Measurements from ENCODE around the gene TPM4.

The TPM4 gene

DNA sequence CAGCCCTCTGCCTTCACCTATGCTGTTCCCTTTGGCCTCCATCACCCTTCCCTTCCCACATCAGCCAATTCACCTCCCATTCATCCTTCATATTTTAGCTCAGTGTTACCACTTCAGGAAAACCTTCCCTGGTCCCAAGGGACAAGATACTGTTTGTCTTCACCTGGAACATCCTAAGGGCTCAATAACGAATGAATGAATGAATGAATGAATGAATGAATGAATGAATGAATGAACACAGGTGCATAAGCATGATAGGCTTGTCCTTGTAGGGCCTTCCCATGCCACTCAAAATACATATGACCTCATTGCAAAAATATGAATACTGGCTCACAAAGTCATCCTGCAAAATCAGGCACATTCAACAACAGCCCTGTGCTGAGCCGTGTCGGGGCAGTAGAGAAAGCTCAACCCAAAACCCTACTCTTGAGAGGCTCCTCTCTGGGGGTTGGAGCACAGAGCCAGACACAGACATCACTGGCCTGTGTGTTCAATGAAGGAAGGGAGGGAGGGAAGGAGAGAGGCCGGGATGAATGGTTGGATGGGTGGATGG, 33.7 kb upstream of the TPM4 start:
- DNase-seq: no peak

GRCh38 chr19:16043156-16043757, 33.0 kb upstream of the TPM4 start:
- no peak for DNase-seq

- no peak for DNase-seq
Observed at GRCh38 chr19:16044746-16045145, 31.5 kb upstream of the TPM4 start.

DNA sequence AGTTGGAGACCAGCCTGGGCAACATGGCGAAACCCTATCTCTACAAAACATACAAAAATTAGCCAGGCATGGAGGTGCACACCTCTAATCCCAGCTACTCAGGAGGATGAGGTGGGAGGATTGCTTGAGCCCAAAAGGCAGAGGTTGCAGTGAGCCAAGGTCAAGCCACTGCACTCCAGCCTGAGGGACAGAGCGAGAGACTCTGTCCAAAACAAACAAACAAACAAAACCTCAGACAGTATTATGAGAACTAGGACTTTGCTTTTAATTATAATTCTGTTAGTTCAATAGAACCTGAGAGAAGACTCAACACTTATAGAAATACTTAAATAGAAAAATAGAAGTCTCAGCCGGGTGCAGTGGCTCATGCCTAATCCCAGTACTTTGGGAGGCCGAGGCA, 31.1 kb upstream of the TPM4 start:
- no peak for DNase-seq

DNA sequence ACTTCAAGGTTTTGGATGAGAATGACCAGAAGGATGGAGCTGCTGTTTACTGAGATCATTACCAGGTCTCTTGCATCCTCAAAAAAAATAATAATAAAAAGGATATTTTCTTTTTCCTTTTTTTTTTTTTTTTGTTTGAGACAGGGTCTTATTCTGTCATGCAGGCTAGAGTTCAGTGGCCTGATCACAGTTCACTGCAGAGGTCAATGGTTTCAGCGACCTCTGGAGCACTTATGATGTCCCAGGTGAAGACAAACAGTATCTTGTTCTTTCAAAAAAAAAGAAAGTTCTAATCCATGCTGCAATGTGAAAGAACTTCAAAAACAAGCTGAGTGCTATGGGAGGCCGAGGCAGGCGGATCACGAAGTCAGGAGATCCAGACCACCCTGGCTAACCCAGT, 30.4 kb upstream of the TPM4 start:
- no peak for DNase-seq

- no peak for DNase-seq
Observed at GRCh38 chr19:16048583-16048982, 27.7 kb upstream of the TPM4 start.

DNA sequence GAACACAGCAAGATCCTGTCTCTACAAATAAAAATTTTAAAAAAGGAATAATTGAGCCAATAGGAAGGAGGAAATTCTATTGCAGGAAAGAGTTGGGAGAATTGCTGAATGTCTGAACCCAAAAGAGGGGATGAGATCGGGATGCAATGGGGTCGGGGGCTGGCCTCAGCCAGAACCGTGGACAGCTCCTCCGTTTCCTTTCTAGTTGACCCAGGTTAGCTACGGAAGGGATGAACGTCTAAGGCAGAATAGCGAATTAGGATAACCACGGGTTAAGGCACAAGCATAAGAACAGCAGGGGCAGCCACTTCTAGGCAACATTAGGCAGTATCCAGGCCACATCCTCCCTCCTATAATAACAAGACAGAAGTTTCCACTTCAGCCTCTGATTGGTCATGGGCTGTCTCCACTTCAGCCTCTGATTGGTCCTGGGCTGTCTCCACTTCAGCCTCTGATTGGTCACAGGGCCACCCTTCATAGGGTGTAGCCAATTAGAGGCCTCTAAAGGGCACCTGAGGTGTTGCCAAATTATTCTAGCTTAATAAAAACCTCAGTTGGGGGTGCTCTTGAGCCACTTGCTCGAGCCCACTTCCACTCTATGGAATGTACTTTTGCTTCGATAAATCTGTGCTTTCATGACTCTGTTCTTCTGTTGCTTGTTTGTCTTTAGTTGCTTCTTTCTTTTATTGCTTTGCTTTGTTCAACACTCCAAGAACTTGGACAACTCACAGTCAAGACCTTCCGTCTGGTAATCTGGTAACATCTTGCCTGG, 24.9 kb upstream of the TPM4 start:
- DNase-seq: peak; percentile 71

DNA sequence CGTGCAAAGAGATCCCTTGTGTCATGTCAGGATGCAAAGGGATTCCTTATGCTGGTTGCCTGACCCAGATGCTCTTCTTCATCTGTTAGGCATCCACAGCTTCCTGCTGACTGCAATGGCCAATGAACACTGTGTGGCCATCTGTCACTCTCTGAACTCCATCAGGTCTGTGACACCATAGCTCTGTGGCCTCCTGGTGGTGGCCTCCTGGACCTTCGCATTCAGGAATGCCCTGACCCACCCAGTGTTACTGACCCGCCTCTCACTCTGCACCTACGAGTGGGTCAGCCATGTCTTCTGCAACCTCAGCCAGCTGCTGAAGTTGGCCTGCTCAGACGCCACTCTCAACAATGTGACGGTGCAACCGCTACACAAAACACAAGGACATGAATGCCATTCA, 23.9 kb upstream of the TPM4 start:
- DNase-seq: no peak

DNA sequence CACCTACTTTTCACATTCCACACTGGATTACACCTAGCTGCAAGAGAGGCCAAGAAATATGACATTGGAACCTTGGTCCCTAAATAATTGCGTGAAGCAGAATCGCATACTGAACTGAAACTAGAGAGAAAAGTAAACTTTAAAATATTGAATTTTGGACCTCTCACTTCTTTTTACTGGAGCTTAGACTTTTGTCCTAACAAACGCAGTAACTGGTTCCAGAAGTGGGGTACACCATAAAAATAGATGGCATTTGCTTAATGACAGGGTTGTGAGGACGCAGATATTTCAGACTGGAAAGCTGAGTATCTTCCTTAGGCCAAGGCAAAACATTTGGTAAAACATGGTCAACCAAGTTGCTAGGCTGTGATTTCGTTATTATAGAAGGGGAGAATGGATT, 19.2 kb upstream of the TPM4 start:
- DNase-seq: no peak

- DNase-seq: no peak
Observed at GRCh38 chr19:16060294-16060693, 16.0 kb upstream of the TPM4 start.

- no peak for DNase-seq
Observed at GRCh38 chr19:16061943-16062342, 14.4 kb upstream of the TPM4 start.

- DNase-seq: peak; percentile 57
Observed at GRCh38 chr19:16062789-16063188, 13.5 kb upstream of the TPM4 start.

DNA sequence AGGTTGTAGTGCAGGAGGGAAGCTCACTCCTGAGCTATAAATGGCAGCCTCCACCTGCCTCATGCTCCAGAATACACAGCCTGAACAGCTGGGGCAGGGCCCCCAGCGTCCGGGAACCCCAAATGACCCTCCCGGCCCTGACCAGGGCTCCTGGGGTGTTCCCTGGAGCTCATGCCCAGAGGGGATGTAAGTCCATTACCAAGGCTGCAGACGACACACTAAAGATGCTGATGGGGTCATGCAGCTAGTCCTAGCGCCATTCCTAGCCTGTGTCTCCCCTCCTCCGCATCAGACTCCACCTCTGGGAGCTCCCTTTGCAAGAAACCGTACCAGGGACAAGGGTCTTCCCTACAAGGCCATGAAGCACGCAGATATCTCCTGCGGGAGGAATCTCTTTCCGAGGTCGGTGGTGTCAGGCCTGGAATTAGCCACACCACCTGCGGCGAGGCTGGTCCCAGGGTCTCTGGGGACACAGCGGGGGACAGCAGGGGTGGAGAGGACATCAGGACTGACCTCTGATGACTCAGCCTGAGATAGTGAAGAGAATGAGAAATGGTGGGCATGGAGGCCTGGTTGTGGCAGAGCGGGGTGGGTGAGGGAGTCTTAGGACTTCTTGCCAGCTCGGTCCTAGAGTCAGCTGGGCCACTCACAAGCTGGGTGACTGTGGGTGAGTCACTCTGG, 11.9 kb upstream of the TPM4 start:
- no peak for DNase-seq

DNA sequence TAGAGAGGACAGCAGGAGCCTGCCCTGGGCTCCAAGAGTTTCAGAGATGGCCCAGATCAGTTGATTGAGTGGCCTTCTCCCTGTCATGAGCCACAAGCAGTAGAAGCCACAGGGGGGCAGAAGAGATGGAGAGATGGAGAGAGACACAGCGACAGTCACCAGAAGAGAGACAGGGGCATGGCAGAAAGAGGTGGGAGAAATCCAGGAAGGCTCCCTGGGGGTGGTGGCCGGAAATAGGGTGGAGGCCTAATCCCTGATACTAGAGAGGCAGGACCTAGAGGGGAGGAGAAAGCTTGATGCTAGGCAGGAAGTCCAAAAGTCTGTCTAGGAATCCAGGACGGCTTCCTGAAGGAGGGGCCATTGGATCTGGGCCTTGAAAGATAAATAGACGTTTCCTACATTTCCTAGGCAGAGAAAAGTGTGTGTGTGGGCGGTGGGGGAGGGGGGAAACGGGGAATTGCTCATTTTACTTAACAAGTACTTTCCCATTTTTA, 9.6 kb upstream of the TPM4 start:
- peak; percentile 69 for DNase-seq

GRCh38 chr19:16067205-16067938, 8.9 kb upstream of the TPM4 start:
- no peak for DNase-seq

DNA sequence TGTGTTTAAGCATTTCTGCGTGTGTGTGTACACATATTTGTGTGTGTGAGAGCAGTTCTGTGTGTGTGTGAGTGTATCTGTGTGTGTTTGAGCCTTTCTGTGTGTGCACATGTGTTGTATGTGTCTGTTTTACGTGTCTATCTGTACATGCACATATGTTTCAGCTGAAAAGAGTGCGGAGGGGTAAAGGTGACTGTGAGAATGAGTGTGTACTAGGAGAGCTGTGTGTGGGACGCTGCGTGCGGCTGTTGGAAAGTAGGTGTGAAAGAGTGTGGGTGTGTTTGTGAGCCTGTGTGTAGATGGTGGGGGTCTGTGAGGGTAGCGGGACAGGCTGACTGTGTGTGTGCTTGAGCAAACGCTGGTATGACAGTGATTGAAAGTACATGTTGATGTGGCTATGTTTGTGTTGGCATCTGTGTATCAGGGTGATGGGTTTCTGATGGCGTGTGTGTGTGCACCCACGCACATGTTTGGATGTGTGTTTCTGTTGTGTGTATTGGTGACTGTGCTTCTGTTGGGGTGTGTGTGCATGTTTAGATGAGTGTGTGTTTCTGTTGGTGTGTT, 7.5 kb upstream of the TPM4 start:
- no peak for DNase-seq

DNA sequence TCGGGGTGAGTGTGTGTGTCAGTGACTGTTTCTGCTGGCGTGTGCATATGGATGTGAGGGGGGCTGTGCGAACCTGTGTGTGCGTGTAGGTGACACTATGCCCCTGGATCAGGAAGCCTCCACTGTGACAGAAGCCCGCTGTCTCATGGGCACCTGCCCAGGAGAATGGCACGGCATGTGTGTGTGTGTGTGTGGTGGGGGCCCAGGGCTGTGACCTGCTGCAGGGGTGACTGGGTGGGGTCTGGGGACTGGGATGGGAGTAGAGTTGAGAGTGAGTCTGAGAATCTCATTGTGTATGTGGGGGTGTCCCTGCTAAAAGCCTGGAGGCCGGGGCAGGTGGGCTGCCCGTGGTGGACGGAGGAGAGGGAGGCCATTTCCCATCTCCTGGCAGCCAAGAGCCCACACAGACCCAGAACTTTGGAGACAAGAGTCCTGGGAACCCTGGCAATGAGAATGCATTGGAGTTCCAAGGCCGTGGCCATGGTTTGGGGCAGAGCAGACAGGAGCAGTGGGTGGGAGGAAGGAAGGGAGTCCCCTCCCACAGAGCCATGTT, 6.4 kb upstream of the TPM4 start:
- DNase-seq: no peak

DNA sequence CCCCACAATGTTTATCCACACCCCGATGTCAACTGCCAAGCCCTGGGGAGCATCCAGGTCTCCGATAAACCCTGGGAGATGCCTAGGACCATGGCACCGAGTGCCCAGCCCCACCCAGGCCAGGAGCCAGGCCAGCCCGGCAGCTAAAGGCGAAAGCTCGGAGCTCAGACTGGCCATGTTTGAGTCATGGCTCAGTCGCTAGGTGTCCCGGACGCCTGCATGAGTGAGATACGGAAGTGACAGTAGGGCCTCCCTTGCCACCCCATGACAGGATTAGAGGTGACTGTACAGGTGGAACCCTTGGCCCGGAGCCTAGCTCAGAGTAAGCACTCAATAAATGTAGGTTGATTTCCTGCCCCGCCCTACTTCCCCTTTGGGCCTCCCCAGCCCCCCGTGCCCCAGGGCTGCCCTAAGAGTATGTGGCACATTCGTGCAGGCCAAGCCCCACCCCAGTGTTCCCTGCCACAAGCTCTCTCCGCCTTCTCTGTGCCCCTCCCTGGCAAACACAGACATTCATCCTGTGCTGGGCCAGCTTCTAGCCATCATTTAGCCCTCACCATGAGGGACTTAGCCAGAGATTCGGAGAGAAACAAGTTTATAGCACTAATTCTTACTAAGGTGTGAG, 5.8 kb upstream of the TPM4 start:
- DNase-seq: peak; percentile 94

DNA sequence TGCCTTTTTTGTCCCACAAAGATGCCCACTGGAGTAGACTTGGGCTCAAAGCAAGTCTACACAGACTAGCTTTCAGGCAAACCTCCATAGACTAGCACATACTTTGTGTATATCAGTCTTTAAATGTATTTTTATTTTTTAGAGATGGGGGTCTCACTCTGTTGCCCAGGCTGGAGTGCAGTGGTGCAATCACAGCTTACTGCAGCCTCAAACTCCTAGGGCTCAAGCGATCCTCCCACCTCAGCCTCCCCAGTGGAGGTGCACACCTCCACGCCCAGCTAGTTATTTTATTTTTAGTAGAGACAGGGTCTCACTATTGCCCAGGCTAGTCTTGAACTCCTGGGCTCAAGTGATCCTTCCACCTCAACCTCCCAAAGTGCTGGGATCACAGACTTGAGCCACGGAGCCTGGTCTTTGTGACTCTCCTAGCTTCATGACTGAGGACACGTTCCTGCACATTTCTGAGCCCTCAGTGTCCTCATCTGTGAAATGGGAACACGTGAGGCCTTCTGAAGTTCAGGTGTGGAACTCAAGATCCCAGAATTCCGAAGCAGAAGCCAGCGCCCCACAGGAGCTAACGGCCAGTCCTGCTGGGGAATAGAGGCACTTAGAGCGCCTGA, 5.1 kb upstream of the TPM4 start:
- no peak for DNase-seq

- no peak for DNase-seq
Observed at GRCh38 chr19:16073481-16073880, 2.8 kb upstream of the TPM4 start.

DNA sequence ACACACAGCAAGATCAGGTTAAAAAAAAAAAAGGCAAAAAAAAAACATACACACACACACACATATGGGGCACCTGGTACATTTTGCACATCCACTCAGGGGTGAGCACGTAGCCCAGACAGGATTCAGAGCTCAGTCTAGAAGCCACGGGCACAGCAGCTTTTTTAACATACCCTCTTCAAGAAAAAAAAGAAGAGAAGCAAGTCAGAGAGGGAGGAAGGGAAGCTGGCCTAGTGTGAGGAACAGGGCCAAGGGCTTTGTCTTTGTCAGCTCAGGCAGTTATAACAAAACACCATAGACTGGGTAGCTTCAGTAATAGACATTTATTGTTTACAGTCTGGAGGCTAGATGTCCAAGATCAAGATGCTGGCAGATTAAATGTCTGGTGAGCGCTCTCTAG, 2.3 kb upstream of the TPM4 start:
- peak; percentile 44 for DNase-seq

Data from CD4-positive, alpha-beta T cell treated with Interleukin-15 for 1 hour (primary cell).